Measurements from ENCODE around the gene FDXR.
"Not testable (repeated sequence)": the region's sequence is repeated elsewhere in the genome, so short reads cannot be mapped to it uniquely, and the experiment has no call there.

Gene FDXR

GRCh38 chr17:74871356-74872076 is 1.3 kb downstream of the FDXR start:
- no peak for DNase-seq

GRCh38 chr17:74870512-74870911 is 2.3 kb downstream of the FDXR start:
- no peak for DNase-seq

- not testable (repeated sequence) for DNase-seq
Observed at GRCh38 chr17:74870028-74870427, 2.8 kb downstream of the FDXR start.

GRCh38 chr17:74868908-74869255 is 3.9 kb downstream of the FDXR start:
- no peak for DNase-seq

GRCh38 chr17:74868251-74868907 is 4.4 kb downstream of the FDXR start:
- no peak for DNase-seq

GRCh38 chr17:74866198-74866835 is 6.5 kb downstream of the FDXR start:
- no peak for DNase-seq

GRCh38 chr17:74865504-74866197 is 7.1 kb downstream of the FDXR start:
- no peak for DNase-seq

- no peak for DNase-seq
Observed at GRCh38 chr17:74864866-74865395, 7.9 kb downstream of the FDXR start.

GRCh38 chr17:74864297-74864865 is 8.4 kb downstream of the FDXR start:
- no peak for DNase-seq

- no peak for DNase-seq
Observed at GRCh38 chr17:74863420-74864296, 9.1 kb downstream of the FDXR start.

GRCh38 chr17:74862919-74863318 is 9.9 kb downstream of the FDXR start:
- DNase-seq, result no peak

GRCh38 chr17:74862108-74862901 is 10.5 kb downstream of the FDXR start:
- DNase-seq, result peak; percentile 34

GRCh38 chr17:74861662-74862107 is 11.1 kb downstream of the FDXR start:
- no peak for DNase-seq

GRCh38 chr17:74860872-74861661 is 11.7 kb downstream of the FDXR start:
- no peak for DNase-seq

GRCh38 chr17:74860229-74860871 is 12.4 kb downstream of the FDXR start:
- no peak for DNase-seq

GRCh38 chr17:74859459-74860228 is 13.2 kb downstream of the FDXR start, which contains the start of gene GRIN2C:
GRIN2C (minus strand) TSS chr17:74859885; CDS start chr17:74855092, 4,793 bp downstream.
- DNase-seq, result no peak

GRCh38 chr17:74858672-74859458 is 13.9 kb downstream of the FDXR start:
- no peak for DNase-seq

- no peak for DNase-seq
Observed at GRCh38 chr17:74857191-74857590, 15.6 kb downstream of the FDXR start.
